T-helper 9 cell (primary cell): ENCODE results near the gene ANKK1.

Experiments
- DNase-seq: peaks from one replicate; pipeline ENCODE4 v3.0.0-alpha.2; 2020
- total RNA-seq, 2 donors: gene quantifications; one replicate each; lab custom pipeline; 2026; lab: John Stamatoyannopoulos, UW

Gene ANKK1, protein sequence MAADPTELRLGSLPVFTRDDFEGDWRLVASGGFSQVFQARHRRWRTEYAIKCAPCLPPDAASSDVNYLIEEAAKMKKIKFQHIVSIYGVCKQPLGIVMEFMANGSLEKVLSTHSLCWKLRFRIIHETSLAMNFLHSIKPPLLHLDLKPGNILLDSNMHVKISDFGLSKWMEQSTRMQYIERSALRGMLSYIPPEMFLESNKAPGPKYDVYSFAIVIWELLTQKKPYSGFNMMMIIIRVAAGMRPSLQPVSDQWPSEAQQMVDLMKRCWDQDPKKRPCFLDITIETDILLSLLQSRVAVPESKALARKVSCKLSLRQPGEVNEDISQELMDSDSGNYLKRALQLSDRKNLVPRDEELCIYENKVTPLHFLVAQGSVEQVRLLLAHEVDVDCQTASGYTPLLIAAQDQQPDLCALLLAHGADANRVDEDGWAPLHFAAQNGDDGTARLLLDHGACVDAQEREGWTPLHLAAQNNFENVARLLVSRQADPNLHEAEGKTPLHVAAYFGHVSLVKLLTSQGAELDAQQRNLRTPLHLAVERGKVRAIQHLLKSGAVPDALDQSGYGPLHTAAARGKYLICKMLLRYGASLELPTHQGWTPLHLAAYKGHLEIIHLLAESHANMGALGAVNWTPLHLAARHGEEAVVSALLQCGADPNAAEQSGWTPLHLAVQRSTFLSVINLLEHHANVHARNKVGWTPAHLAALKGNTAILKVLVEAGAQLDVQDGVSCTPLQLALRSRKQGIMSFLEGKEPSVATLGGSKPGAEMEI
- total RNA-seq: 2.7 to 3.4 reads per million in 2 donors

- DNase-seq: no peak
Measured at GRCh38 chr11:113387605-113388211, at the start of gene ANKK1. Gene ANKK1, plus strand, starts transcription at chr11:113387779. Its CDS starts 106 bp downstream, at chr11:113387885.

DNA sequence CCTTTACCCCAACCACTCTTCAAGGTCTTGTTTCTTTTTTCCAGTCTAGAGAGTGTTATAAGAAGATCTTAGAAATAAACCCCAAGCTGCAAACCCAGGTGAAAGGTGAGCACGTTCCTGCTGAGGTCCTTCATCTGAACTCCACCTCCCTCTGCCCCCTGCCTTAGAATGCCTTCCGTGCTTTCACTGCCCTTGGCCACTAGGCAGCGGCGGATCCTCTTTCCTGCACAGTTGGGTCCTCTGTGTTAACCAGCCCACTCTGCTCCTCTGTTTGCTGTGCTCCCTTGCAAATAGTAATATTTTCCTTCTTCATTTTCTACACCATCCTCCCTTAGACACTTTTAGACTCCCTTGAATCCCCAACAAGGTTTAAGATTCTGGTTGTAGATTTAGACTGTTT is 48.8 kb upstream of the ANKK1 start:
- no peak for DNase-seq

DNA sequence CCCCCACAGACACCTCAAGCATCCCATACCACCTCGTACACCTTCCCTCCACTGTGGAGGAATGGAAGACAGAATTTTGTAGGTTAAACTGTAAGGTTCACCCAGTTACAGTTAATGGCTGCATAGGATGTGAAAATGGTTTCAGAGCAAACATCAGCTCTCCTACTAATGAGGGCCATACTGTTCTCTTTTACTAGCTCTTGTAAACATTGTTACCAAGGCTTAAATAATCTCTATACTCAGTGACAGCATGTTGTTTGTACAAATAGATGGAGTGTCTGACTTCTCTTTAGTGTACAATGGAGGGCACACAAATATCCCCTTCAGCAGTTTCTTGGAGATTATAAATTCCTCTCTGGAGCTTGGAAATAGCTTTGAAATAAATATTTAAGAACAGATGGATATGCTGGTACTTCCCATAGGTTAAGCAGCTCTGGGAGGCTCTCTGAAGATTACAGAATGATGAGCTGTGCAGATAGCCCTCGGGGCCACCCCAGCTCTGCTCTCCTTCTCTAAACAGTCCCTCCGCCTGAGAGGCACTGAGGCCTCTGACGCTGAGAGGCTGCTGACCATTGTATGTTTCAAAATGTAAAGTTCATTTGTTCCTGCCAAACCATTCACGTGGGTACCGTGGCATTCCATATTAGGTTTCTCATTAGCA is 47.5 kb upstream of the ANKK1 start:
- no peak for DNase-seq

DNA sequence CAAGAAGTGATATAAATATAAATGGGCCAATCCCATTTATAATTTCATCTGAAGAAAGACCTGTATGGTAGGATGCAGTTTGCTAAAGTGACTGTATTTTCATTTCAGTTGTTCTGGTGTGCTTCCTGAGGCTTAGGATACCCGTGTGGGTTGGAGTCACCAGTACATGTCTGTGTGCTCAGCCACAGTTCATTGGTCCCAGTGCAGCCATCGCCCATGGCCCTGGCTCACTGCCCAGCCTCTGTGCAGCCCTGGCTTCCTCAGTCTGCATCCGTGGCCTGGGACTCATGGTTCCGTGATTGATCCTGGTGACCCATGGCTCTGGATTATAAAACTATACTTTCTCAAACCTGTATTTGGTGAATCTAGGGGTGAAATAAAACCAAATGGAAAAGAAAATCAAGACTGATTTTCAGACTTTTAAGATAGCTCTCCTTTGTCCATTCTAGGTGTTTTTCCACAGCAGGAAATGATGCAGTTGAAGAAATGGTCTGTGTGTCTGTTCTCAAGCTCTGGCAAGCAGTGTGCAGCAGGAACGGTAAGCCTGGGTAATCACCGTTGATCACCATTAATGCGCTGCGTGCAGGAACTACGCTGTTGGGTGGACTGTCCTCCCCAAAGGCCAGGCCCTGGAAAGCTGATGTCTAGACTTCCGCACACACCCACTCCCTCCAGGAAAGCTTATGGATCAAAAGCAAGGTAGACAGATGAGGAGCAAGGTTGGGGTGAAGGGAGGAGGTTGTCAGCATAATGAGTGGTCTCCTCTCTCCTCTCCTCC is 46.0 kb upstream of the ANKK1 start:
- no peak for DNase-seq

DNA sequence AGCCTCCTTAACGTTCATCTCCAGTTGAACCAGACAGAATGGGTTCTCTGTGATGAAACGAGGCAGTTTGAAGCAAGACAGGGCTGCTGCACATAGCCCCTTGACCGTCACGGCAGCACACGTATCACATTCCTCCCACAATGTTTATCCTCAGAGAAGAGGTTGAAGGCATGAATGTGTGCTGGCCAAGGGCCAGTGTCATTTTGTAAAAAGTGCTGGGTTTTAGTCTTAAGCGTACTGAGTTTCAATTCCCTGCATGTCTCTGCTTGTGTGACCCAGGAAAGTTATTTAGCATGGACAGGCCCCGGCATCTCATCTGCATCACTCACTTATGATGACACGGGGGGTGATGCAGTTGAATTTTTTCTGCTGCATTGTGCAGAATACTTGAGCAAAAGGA is 41.6 kb upstream of the ANKK1 start:
- DNase-seq: no peak

DNA sequence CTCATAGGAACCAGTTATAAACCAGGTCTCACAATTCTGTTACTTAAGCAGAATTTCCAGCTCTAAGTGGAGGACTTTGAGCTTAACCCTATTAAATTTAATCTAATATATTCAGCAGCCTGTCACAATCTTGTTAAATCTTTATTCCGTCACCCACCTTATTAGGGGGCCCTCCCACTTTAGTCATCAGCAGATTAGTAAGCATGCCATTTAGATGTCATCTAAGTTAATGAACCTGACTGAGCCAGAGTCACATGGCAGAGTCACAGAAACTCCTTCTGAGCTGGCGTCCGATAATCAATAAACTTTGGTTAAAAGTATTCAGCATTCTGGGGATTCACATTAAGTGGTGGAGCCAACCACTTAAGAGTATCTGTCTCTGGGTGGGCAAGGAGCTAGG is 38.1 kb upstream of the ANKK1 start:
- DNase-seq: no peak

DNA sequence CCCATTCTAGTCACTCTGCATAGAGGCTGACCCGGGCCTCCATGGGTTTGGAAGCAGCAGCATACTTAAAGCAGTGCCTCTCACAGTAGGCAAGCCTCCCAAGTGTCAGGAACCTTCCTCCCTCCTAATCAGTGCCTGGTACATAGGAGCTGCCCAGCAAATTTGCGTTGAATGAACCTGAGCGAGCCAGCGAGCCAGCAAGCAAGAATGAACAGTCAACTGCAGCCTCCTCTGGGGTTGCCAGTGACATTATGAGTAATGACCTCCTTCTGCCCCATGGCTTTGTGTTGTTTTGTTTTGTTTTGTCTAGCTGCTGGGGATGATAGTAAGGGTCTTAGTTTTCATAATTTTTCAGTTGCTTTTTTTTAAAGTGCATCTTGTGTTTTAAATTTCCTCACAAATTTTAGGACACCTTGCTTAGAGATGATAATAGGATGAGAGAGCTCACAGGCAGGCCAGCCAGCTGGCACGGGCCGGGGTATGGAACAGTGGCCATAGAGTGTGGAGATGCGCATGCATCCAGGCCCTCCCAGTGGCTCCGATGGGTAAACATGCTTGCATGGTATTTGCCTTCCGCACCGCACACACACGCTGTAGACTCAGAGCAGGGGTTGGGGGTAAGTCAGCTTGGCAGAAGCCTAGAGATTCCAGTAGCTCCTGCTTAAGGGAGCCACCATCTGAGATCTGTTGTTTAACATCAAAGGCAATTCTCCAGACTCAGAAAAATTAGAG is 37.1 kb upstream of the ANKK1 start:
- DNase-seq: no peak

GRCh38 chr11:113351068-113351450 is 36.5 kb upstream of the ANKK1 start:
- DNase-seq: no peak

DNA sequence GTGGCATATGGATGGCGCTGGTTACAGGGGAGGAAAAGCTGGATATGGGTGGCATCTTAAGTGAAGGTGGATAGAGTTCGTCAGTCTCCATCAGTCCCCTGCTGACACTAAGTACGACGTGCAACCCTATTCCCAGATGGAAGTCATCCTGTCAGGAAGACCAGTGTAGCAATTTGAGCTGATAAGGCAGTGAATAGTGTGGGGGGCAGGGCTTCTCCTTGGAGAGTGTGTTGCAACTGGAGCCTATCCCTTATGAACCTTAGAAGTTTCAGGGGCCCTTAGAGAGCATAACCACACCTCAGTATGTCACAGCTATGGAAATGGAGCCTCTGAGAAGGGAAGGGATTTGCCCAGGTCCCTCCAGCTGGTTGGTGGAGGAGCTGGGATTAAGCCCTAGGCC is 36.1 kb upstream of the ANKK1 start:
- no peak for DNase-seq

DNA sequence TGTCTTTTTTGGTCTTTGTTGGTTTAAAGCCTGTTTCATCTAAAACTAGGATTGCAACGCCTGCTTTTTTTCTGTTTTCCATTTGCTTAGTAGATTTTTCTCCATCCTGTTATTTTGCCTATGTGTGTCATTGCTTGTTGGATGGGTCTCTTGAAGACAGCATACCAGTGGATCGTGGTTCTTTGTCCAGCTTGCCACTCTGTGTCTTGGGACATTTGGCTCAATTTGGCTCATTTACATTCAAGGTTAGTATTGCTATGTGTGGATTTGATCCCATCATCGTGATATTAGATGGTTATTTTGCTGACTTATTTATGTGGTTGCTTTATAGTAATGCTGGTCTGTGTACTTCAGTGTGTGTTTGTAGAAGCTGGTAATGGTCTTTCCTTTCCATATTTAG is 31.4 kb upstream of the ANKK1 start:
- no peak for DNase-seq

DNA sequence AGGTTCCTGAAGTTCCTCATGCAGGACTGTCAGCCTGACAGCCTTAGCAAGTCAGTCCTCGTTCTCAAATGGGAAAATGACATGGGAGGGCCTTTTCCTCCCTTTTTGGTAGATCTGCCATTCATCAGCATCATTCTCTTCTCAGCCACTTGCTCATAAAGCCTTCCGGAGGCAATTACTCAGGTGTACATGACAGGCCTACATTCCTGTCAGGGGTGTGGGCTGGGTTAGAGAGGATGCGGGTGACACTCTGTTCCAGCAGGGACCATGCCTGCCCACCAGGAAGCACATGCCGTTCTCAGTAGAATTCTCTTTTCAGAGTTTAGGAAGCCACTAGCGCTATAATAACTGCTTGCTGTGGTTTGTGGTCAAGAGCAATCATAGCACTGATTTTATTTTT is 24.2 kb upstream of the ANKK1 start:
- no peak for DNase-seq

GRCh38 chr11:113363996-113364641 is 23.5 kb upstream of the ANKK1 start:
- no peak for DNase-seq

DNA sequence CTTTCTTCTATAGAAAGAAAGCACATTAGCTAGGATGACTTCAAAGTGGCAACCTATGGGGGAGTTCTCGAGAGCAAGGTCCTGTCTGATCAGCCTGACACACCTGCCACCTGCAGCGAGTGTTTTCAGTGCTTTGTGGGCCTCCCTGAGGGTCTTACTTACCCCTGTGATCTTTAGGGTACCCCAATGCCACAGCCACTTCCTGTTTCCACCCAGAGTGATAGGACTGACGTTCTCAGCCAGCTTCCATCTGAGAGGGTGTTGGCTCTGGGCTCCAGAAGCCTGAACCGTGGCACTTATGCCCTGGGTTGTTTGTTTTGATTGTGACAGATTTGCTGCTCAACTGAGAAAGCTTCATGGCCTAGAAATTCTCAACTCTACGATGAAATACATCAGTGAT is 21.7 kb upstream of the ANKK1 start:
- no peak for DNase-seq

GRCh38 chr11:113369411-113369810 is 18.2 kb upstream of the ANKK1 start:
- DNase-seq: no peak

DNA sequence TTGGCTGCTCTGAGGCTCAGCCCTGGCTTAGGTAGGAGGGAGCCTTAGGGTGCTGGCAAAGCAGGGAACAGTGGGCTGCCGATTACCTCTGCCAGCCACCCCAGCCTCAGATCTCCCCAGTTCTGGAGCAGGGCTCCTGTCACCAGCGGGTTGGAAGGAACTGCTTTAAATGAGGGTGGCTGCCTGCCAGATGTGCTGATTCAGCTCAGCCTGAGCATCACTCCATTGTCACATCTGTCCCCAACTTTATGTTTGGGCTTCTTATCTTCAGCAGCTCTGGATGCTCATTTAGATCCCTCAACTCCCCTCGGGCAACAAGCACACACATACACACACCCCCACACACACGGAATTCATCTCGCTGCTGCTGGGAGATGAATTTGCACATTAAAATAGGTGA is 16.9 kb upstream of the ANKK1 start:
- no peak for DNase-seq

DNA sequence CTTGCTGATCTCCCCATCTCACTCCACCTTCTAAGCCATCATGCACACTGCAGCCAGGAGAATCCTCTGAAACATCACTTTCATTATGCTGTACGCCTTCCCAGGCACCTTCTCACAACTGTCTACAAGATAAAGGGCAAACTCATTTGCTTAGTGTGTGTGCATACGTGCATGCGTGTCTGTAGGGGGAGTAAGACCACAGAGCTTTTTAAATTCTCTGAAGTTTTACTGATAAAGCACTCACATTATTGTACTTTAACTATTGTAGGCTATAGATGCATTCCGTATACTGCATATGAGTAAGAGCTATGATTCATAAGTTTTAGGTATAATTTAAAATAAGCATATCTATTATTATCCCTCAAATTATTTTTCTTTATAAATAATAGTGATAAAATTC is 15.3 kb upstream of the ANKK1 start:
- no peak for DNase-seq

- no peak for DNase-seq
Measured at GRCh38 chr11:113373306-113373705, 14.3 kb upstream of the ANKK1 start.

- DNase-seq: no peak
Measured at GRCh38 chr11:113373981-113374560, 13.5 kb upstream of the ANKK1 start.

DNA sequence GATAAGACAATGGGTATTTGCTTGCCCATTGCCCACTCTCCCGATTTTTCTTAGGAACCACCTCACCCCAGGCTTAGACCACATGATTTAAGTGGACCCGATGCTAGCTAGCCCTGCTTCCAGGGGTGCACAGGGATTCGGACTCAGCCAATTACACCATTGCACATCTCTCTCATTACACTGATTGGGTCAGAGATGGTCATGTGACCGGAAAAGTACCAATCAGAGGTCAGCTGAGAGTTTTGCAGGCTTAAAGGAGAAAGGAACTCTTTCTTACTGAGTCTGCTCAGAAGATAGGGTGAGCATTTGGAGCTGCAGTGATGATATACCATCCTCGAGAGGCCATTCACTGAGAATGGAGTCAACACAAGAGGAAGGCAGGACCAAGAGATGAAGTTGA is 12.2 kb upstream of the ANKK1 start:
- DNase-seq: no peak

GRCh38 chr11:113376156-113376555 is 11.4 kb upstream of the ANKK1 start:
- no peak for DNase-seq
